IMR-90 (cell line): ENCODE data around the gene ADGRV1. TPM values are rescaled to one million over a fixed set of nuclear protein-coding genes. Genes with fewer than 3 reads are reported as not detected.

Experiments
- ATAC-seq: fragments of 200-7000 bp; cut with Tn5 transposase; 2 replicates; pipeline ENCODE4 v1.9.1; 2020; ENCODE audit warnings: low read depth, mild to moderate bottlenecking, moderate library complexity
- BruUV-seq: library from RNA; stranded (reverse); fragments of 400-500 nt; replicated peaks from 2 replicates; lab custom pipeline; 2021; lab: Mats Ljungman, UMichigan
- CTCF ChIA-PET: fragments of 300-600 bp; formaldehyde crosslinking; extraction: SDS; loops from one replicate; lab custom pipeline; 2021; ENCODE audit warnings: antibody characterized with exemption; lab: Yijun Ruan, JAX
- POLR2A ChIA-PET: fragments of 300-600 bp; sonication (Branson Sonifier 250); formaldehyde crosslinking; loops from one replicate; lab custom pipeline; 2022; ENCODE audit warnings: antibody characterized with exemption; ENCODE audit not compliant: unreplicated experiment; lab: Charles Lee
- DNase-seq: peaks from one replicate; pipeline ENCODE4 v3.0.0; 2013
- H2AFZ ChIP-seq: replicated peaks from 2 replicates; pipeline ENCODE3; 2013; ENCODE audit warnings: low read length, mild to moderate bottlenecking; ENCODE audit not compliant: poor library complexity
- H2AK5ac ChIP-seq: 2 replicates; pipeline ENCODE4 v1.6.1; 2013; ENCODE audit warnings: low read depth, low read length, inconsistent platforms
- H2AK9ac ChIP-seq: replicated peaks from 2 replicates; pipeline ENCODE3; 2013; ENCODE audit warnings: mild to moderate bottlenecking, low read depth, low read length, moderate library complexity; ENCODE audit not compliant: poor library complexity
- H2BK120ac ChIP-seq: 2 replicates; pipeline ENCODE4 v1.6.1; 2013; ENCODE audit warnings: low read depth, low read length, inconsistent platforms
- H2BK15ac ChIP-seq: 3 replicates; pipeline ENCODE4 v1.6.1; 2013; ENCODE audit warnings: low read depth, low read length, inconsistent platforms
- H2BK20ac ChIP-seq: 2 replicates; pipeline ENCODE4 v1.6.1; 2013; ENCODE audit warnings: low read depth, mild to moderate bottlenecking, inconsistent platforms, low read length, moderate library complexity
- H2BK5ac ChIP-seq: 2 replicates; pipeline ENCODE4 v1.6.1; 2013; ENCODE audit warnings: mild to moderate bottlenecking, low read depth, low read length, inconsistent platforms; ENCODE audit not compliant: poor library complexity, severe bottlenecking
- H3K14ac ChIP-seq: replicated peaks from 2 replicates; pipeline ENCODE4 v1.6.1; 2013; ENCODE audit warnings: low read depth, low read length, inconsistent platforms
- H3K18ac ChIP-seq: 2 replicates; pipeline ENCODE4 v1.6.1; 2013; ENCODE audit warnings: low read depth, low read length, control low read depth
- H3K23ac ChIP-seq: 2 replicates; pipeline ENCODE4 v1.6.1; 2013; ENCODE audit warnings: low read depth, low read length, inconsistent platforms
- H3K27ac ChIP-seq: 2 replicates; pipeline ENCODE4 v1.5.1; 2013; ENCODE audit warnings: mild to moderate bottlenecking, control low read depth, low read length; ENCODE audit not compliant: insufficient read depth
- H3K27me3 ChIP-seq: 2 replicates; pipeline ENCODE4 v1.6.1; 2013; ENCODE audit warnings: low read length; ENCODE audit not compliant: control insufficient read depth, insufficient read depth
- H3K36me3 ChIP-seq: 2 replicates; pipeline ENCODE4 v1.6.1; 2013; ENCODE audit warnings: low read length, mixed read lengths; ENCODE audit not compliant: control insufficient read depth, insufficient read depth
- H3K4ac ChIP-seq: 2 replicates; pipeline ENCODE4 v1.6.1; 2013; ENCODE audit warnings: low read depth, low read length, inconsistent platforms
- H3K4me1 ChIP-seq: 2 replicates; pipeline ENCODE4 v1.6.1; 2013; ENCODE audit warnings: low read length, mixed read lengths; ENCODE audit not compliant: control insufficient read depth, insufficient read depth
- H3K4me2 ChIP-seq: 2 replicates; pipeline ENCODE4 v1.6.1; 2013; ENCODE audit warnings: low read depth, mild to moderate bottlenecking, control low read depth, low read length, moderate library complexity
- H3K4me3 ChIP-seq: 2 replicates; pipeline ENCODE4 v1.5.1; 2013; ENCODE audit warnings: low read depth, mild to moderate bottlenecking, control low read depth, low read length, moderate library complexity; ENCODE audit not compliant: insufficient read depth
- H3K56ac ChIP-seq: 2 replicates; pipeline ENCODE4 v1.6.1; 2013; ENCODE audit warnings: low read length, inconsistent platforms; ENCODE audit not compliant: insufficient read depth; ENCODE audit errors: extremely low read depth
- H3K79me1 ChIP-seq, 2 experiments: 2 replicates each; pipeline ENCODE4 v1.6.1; 2013; ENCODE audit warnings: low read length in 2 of 2, inconsistent platforms in 1 of 2, low read depth in 1 of 2
- H3K9ac ChIP-seq: 2 replicates; pipeline ENCODE4 v1.6.1; 2013; ENCODE audit warnings: low read depth, low read length, control low read depth
- H3K9me1 ChIP-seq: 2 replicates; pipeline ENCODE4 v1.6.1; 2013; ENCODE audit warnings: low read length, inconsistent platforms; ENCODE audit not compliant: insufficient read depth
- H3K9me3 ChIP-seq: 2 replicates; pipeline ENCODE4 v1.6.1; 2013; ENCODE audit warnings: low read length; ENCODE audit not compliant: control insufficient read depth, insufficient read depth
- H4K20me1 ChIP-seq: 2 replicates; pipeline ENCODE4 v1.6.1; 2013; ENCODE audit warnings: low read length, inconsistent platforms; ENCODE audit not compliant: insufficient read depth
- H4K5ac ChIP-seq: 2 replicates; pipeline ENCODE4 v1.6.1; 2013; ENCODE audit warnings: mild to moderate bottlenecking, low read depth, low read length, control low read depth
- H4K8ac ChIP-seq, 2 experiments: 2 replicates each; pipeline ENCODE4 v1.6.1; 2013; ENCODE audit warnings: low read depth in 2 of 2, low read length in 2 of 2, control low read depth in 1 of 2, inconsistent platforms in 1 of 2
- H4K91ac ChIP-seq: 2 replicates; pipeline ENCODE4 v1.6.1; 2013; ENCODE audit warnings: low read depth, low read length, inconsistent platforms; ENCODE audit not compliant: insufficient read depth
- BHLHE40 ChIP-seq: fragments of 150-350 bp; IDR thresholded peaks from 2 replicates; pipeline ENCODE4 v1.6.1; 2016; ENCODE audit warnings: mild to moderate bottlenecking, low read depth, low read length
- MAZ ChIP-seq: IDR thresholded peaks from 2 replicates; pipeline ENCODE4 v1.6.1; 2012; ENCODE audit warnings: low read depth, mild to moderate bottlenecking, low read length, improper control_type of control experiment, moderate library complexity, borderline replicate concordance
- RAD21 ChIP-seq: IDR thresholded peaks from 2 replicates; pipeline ENCODE4 v1.6.1; 2012; ENCODE audit warnings: low read length, improper control_type of control experiment
- RCOR1 ChIP-seq: IDR thresholded peaks from 2 replicates; pipeline ENCODE4 v1.6.1; 2012; ENCODE audit warnings: mild to moderate bottlenecking, low read length, improper control_type of control experiment; ENCODE audit not compliant: insufficient replicate concordance
- SMC3 ChIP-seq: fragments of 150-350 bp; IDR thresholded peaks from 2 replicates; pipeline ENCODE4 v1.6.1; 2016; ENCODE audit warnings: low read depth, mild to moderate bottlenecking, antibody characterized with exemption, low read length, moderate library complexity
- WGBS, 2 experiments: methylation state at CpG; one replicate each; pipeline versions ENCODE4 v1.1.5 to v1.1.7; 2013; ENCODE audit warnings: missing lambda C conversion rate in 2 of 2; ENCODE audit not compliant: insufficient read length in 1 of 2; ENCODE audit errors: extremely low coverage in 2 of 2; 5-methylcytosine and 5-hydroxymethylcytosine counted together
- dilution Hi-C: fragments of 300-500 bp; cut with HindIII; formaldehyde crosslinking; loops from one replicate; pipeline ENCODE4 v1.14.3; 2018; ENCODE audit warnings: low sequenced_read_pairs; ENCODE audit not compliant: unreplicated experiment
- in situ Hi-C: fragments of 300-500 bp; cut with MboI; formaldehyde crosslinking; loops from 3 replicates; pipeline ENCODE4 v1.14.3; 2019; ENCODE audit warnings: low sequenced_read_pairs, inconsistent platforms, mixed read lengths
- intact Hi-C: fragments of 100-400 bp; cut with micrococcal nuclease; formaldehyde crosslinking; loops from 2 replicates; pipeline ENCODE4 v1.10.0; 2022
- polyA plus RNA-seq, 3 experiments: library from polyadenylated mRNA; depleted of rRNA; stranded (reverse); fragments of >200 nt; gene quantifications; 2 replicates each; pipeline ENCODE4 v1.2.3, GENCODE V29; 2012; ENCODE audit warnings: low replicate concordance in 1 of 3
- total RNA-seq: library from RNA; depleted of rRNA; stranded (reverse); fragments of >200 nt; gene quantifications from 2 replicates; pipeline ENCODE4 v1.2.3, GENCODE V29; 2012
- TF ChIP-seq, protein P1 (sequence below): conservative IDR thresholded peaks from 2 replicates; pipeline ENCODE4 v1.5.1; 2012; ENCODE audit warnings: mild to moderate bottlenecking, low read depth, low read length, improper control_type of control experiment

The ADGRV1 gene
- total and polyA plus RNA-seq, 2 of the 4 experiments (the other 2 are of a cell fraction): under 0.01 TPM; not detected in 1

DNA sequence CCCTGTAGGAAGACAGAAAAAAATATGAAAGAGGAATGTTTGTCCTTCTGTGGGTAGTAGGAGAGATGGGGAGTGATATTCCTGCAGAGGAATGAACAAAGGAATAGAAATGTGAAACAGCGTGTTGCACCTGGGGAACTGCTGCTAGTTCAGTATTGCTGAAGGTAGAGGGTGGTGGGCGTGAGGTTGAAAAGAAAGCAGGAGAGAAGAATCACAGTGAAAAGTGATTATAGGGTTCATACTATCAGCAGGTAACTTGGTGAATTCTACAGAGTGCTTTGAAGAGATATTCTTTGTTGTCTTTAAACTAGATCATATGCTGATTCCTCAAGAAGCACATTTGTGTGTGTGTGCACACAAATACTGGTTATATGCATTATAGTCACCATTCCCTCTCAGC lies 95.6 kb downstream of the ADGRV1 start:
- in situ Hi-C loops: no loop called here

More for the DNA sequence above, 95.6 kb downstream of the ADGRV1 start:
- H2AK9ac ChIP-seq: no peak overlapping the region
- POLR2A ChIA-PET: no interaction called here
- H2AK5ac ChIP-seq: no peak overlapping the region
- no peak overlapping the region for H2BK20ac ChIP-seq
- no peaks in the 10 kb centered on the region for H4K20me1 ChIP-seq
- no peak overlapping the region for H3K4me2 ChIP-seq
- H3K23ac ChIP-seq: no peak overlapping the region
- no peaks in the 10 kb centered on the region for H3K79me1 ChIP-seq
- WGBS, 2 experiments: 38% methylated on average over 2 of the region's 2 CpGs; no CpG with 5 or more reads in 1 of the 2 experiments
- no peak overlapping the region for H3K56ac ChIP-seq
- H3K9me3 ChIP-seq: no peaks in the 10 kb centered on the region
- H3K4ac ChIP-seq: no peak overlapping the region
- no peaks in the 10 kb centered on the region for H3K4me1 ChIP-seq
- no peak overlapping the region for H2BK120ac ChIP-seq
- H2BK5ac ChIP-seq: no peak overlapping the region
- H2BK15ac ChIP-seq: no peak overlapping the region
- dilution Hi-C loops: no loop called here
- BruUV-seq: no TSS peak
- H3K9ac ChIP-seq: no peak overlapping the region
- intact Hi-C loops: no loop called here
- H2AFZ ChIP-seq: no peak overlapping the region
- no peak overlapping the region for H3K14ac ChIP-seq
- no peaks in the 10 kb centered on the region for H3K9me1 ChIP-seq
- no peak overlapping the region for H3K4me3 ChIP-seq
- CTCF ChIA-PET: no interaction called here
- H4K91ac ChIP-seq: no peak overlapping the region
- H3K36me3 ChIP-seq: no peaks in the 10 kb centered on the region
- H4K8ac ChIP-seq: no peak overlapping the region
- no peak overlapping the region for H3K27ac ChIP-seq
- TF ChIP-seq RAD21 (no peak), RCOR1 (no peak), SMC3 (no peak), BHLHE40 (no peak), MAZ (no peak)
- TF ChIP-seq, protein P1, sequence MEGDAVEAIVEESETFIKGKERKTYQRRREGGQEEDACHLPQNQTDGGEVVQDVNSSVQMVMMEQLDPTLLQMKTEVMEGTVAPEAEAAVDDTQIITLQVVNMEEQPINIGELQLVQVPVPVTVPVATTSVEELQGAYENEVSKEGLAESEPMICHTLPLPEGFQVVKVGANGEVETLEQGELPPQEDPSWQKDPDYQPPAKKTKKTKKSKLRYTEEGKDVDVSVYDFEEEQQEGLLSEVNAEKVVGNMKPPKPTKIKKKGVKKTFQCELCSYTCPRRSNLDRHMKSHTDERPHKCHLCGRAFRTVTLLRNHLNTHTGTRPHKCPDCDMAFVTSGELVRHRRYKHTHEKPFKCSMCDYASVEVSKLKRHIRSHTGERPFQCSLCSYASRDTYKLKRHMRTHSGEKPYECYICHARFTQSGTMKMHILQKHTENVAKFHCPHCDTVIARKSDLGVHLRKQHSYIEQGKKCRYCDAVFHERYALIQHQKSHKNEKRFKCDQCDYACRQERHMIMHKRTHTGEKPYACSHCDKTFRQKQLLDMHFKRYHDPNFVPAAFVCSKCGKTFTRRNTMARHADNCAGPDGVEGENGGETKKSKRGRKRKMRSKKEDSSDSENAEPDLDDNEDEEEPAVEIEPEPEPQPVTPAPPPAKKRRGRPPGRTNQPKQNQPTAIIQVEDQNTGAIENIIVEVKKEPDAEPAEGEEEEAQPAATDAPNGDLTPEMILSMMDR: no peak
- no peaks in the 10 kb centered on the region for H3K27me3 ChIP-seq
- no peak overlapping the region for H3K18ac ChIP-seq
- no peak for ATAC-seq
- DNase-seq: no peak
- no peak overlapping the region for H4K5ac ChIP-seq
